Activated naive CD8-positive, alpha-beta T cell treated with anti-CD3 and anti-CD28 coated beads, Interleukin-2, amount 50 U/mL, for 24 hours (primary cell): ENCODE data around the gene C16orf92.
"Not testable (repeated sequence)": the region's sequence is repeated elsewhere in the genome, so short reads cannot be mapped to it uniquely, and the experiment has no call there.

ENCODE experiments used
- ATAC-seq: fragments of 150-1000 bp; cut with Tn5 transposase; one replicate; pipeline ENCODE4 v1.10.0; 2021
- DNase-seq: peaks from one replicate; pipeline ENCODE4 v3.0.0; 2021
- H3K27ac Mint-ChIP-seq: one replicate; pipeline ENCODE4 v1.8.0; 2021; ENCODE audit warnings: mild to moderate bottlenecking, mixed read lengths
- H3K27me3 Mint-ChIP-seq: one replicate; pipeline ENCODE4 v1.8.0; 2021; ENCODE audit warnings: mixed read lengths
- H3K36me3 Mint-ChIP-seq: one replicate; pipeline ENCODE4 v1.8.0; 2021; ENCODE audit warnings: low read depth, mixed read lengths
- H3K4me1 Mint-ChIP-seq: one replicate; pipeline ENCODE4 v1.8.0; 2021; ENCODE audit warnings: mixed read lengths
- H3K4me3 Mint-ChIP-seq: one replicate; pipeline ENCODE4 v1.8.0; 2021; ENCODE audit warnings: mild to moderate bottlenecking, moderate library complexity, mixed read lengths
- H3K9me3 Mint-ChIP-seq: one replicate; pipeline ENCODE4 v1.8.0; 2021; ENCODE audit warnings: mixed read lengths

The C16orf92 gene

GRCh38 chr16:30007378-30007895 is 15.6 kb upstream of the C16orf92 start:
- H3K9me3 Mint-ChIP-seq, result no peaks in the 10 kb centered on the region
- no peaks in the 10 kb centered on the region for H3K36me3 Mint-ChIP-seq
- H3K4me1 Mint-ChIP-seq, result peaks cover 8% of the 10 kb centered on the region
- H3K27ac Mint-ChIP-seq, result no peak overlapping the region
- no peak overlapping the region for H3K4me3 Mint-ChIP-seq
- H3K27me3 Mint-ChIP-seq, result peaks cover 18% of the 10 kb centered on the region
- no peak for ATAC-seq
- DNase-seq, result no peak

GRCh38 chr16:30009085-30009862 is 13.7 kb upstream of the C16orf92 start:
- no peaks in the 10 kb centered on the region for H3K9me3 Mint-ChIP-seq
- DNase-seq, result no peak
- H3K4me3 Mint-ChIP-seq, result peak overlapping the region; percentile 11
- ATAC-seq, result no peak
- H3K27me3 Mint-ChIP-seq, result peaks cover 18% of the 10 kb centered on the region
- no peak overlapping the region for H3K27ac Mint-ChIP-seq
- no peaks in the 10 kb centered on the region for H3K36me3 Mint-ChIP-seq
- H3K4me1 Mint-ChIP-seq, result peaks cover 8% of the 10 kb centered on the region

DNA sequence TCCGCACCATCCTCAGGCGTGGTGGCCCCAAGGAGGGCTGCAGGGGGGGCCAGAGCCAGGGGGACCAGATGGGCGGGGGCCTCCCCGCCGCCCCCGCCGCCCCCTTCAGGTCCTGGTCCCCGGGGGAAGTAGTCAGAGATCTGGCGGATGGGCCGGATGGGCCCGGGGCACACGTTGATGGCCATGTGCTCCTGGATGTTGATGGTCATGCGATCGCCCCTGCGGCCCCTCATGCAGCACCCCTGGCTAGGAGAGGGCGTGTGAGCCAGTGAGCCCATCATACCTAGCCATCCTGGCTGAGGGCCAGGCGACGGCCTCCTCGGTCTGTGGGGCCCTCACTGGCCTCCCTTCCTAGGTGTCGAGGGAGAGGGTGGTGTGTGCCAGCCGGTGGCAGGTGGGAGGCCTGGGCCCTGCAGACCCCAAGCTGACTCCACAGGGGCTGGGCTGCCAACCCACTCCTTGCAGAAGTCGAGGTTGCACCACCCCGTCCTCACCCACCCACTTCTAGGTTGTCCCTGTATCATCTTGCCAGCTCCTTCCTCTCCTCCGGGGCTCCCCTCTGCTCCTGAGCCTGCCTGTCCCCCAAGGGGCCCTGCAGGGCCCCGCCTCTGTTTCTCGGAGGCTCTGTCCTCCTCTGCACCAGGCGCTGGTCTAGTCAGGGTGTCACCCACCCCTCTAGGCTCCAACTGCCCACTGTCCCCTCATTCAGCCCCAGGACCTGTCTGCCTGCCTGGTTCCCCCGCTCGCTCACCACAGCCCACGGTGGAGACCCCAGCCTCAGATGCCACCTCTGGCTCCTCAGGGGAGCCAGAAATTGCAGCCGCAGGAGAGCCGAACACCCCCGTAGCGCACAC is 12.8 kb upstream of the C16orf92 start:
- Mint-ChIP-seq H3K9me3 (no peaks in the 10 kb centered on the region), H3K4me1 (peaks cover 8% of the 10 kb centered on the region), H3K27me3 (peaks cover 18% of the 10 kb centered on the region), H3K36me3 (no peaks in the 10 kb centered on the region), H3K27ac (peak overlapping the region; percentile 46), H3K4me3 (peak overlapping the region; percentile 63)
- DNase-seq (no peak), ATAC-seq (peak; percentile 30)

GRCh38 chr16:30010844-30011713 is 11.9 kb upstream of the C16orf92 start, which contains the start of gene DOC2A:
DOC2A (minus strand) TSS chr16:30011027; CDS start chr16:30010222, 805 bp downstream.
- Mint-ChIP-seq H3K27me3 (peaks cover 21% of the 10 kb centered on the region), H3K4me3 (peak within 1 kb of the TSS; percentile 71), H3K36me3 (no peaks in the 10 kb centered on the region), H3K27ac (peak within 1 kb of the TSS; percentile 46), H3K4me1 (peaks cover 8% of the 10 kb centered on the region), H3K9me3 (no peaks in the 10 kb centered on the region)
- peak; percentile 31 for ATAC-seq
- DNase-seq, result peak; percentile 35

GRCh38 chr16:30011714-30012504 is 11.1 kb upstream of the C16orf92 start:
- Mint-ChIP-seq H3K27ac (peak overlapping the region; percentile 26), H3K27me3 (peaks cover 21% of the 10 kb centered on the region), H3K36me3 (no peaks in the 10 kb centered on the region), H3K4me3 (peak overlapping the region; percentile 71), H3K9me3 (no peaks in the 10 kb centered on the region), H3K4me1 (peaks cover 8% of the 10 kb centered on the region)
- DNase-seq, result no peak
- no peak for ATAC-seq

- H3K36me3 Mint-ChIP-seq, H3K4me1 Mint-ChIP-seq, DNase-seq, H3K4me3 Mint-ChIP-seq, ATAC-seq, H3K27ac Mint-ChIP-seq, H3K9me3 Mint-ChIP-seq: not testable (repeated sequence)
- H3K27me3 Mint-ChIP-seq, result peaks cover 21% of the 10 kb centered on the region
Observed at GRCh38 chr16:30012598-30012997, 10.4 kb upstream of the C16orf92 start.

DNA sequence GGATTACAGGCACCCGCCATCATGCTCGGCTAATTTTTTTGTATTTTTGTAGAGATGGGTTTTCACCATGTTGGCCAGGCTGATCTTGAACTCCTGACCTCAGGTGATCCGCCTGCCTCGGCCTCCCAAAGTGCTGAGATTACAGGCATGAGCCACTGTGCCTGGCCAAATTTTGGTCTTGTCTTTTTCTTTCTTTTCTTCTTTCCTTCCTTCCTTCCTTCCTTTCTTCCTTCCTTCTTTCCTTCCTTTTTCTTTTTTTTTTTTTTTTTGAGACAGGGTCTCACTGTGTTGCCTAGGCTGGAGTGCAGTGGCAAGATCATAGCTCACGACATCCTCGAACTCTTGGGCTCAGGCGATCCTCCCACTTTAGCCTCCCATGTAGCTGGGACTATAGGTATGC is 7.5 kb upstream of the C16orf92 start:
- H3K4me1 Mint-ChIP-seq, H3K36me3 Mint-ChIP-seq, H3K9me3 Mint-ChIP-seq, ATAC-seq, DNase-seq, H3K27ac Mint-ChIP-seq, H3K4me3 Mint-ChIP-seq: not testable (repeated sequence)
- peaks cover 13% of the 10 kb centered on the region for H3K27me3 Mint-ChIP-seq

DNA sequence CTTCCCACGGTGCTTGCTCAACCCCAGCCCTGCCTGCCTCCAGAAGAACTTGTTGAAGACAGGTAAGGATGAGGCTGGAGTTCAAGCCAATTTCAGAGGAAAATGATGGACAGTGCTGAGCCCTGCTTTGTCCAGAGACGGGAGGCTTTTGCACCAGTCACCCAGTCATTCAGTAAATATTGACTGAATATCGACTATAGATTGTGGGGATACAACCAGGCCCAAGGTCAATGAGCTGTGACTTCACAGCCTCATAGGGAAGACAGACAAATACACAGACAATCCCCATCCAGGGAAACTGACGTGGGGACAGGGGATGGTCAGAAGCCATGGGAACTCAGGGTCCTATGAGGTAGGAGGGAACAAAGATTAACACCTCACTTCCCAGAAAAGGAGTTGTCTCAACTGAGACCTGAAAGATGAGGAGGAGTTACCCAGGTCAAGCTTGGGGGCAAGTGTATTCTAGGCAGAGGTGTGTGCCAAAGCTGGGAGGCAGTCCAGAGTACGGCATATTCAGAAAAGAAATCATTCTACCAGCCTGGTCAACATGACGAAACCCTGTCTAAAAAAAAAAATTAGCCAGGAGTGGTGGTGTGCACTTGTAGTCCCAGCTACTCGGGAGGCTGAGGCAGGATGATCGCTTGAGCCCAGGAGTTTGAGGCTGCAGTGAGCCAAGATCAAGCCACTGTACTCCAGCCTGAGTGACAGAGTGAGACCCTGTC is 6.3 kb upstream of the C16orf92 start:
- no peak for DNase-seq
- Mint-ChIP-seq H3K27ac (no peak overlapping the region), H3K4me3 (no peak overlapping the region), H3K4me1 (peaks cover 9% of the 10 kb centered on the region), H3K36me3 (no peaks in the 10 kb centered on the region), H3K9me3 (no peaks in the 10 kb centered on the region), H3K27me3 (peaks cover 16% of the 10 kb centered on the region)
- no peak for ATAC-seq

- Mint-ChIP-seq H3K9me3 (no peaks in the 10 kb centered on the region), H3K4me1 (peaks cover 5% of the 10 kb centered on the region), H3K27ac (no peak overlapping the region), H3K36me3 (no peaks in the 10 kb centered on the region), H3K4me3 (no peak overlapping the region), H3K27me3 (peaks cover 11% of the 10 kb centered on the region)
- no peak for DNase-seq
- ATAC-seq, result no peak
Observed at GRCh38 chr16:30017277-30017656, 5.7 kb upstream of the C16orf92 start.

DNA sequence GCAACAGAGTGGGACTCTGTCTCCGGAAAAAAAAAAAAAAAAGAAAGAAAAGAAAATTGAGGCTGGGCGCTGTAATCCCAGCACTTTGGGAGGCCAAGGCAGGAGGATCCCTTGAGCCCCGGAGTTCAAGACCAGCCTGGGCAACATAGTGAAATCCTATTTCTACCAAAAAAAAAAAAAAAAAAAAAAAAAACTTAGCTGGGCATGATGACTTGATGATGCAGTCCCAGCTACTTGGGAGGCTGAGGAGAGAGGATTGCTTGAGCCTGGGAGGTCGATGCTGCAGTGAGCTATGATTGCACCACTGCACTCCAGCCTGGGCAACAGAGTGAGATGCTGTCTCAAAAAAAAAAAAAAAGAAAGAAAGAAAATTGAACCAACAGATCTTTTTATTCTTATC is 5.1 kb upstream of the C16orf92 start:
- not testable (repeated sequence) for H3K4me3 Mint-ChIP-seq, H3K27me3 Mint-ChIP-seq, H3K27ac Mint-ChIP-seq, DNase-seq, H3K9me3 Mint-ChIP-seq, H3K4me1 Mint-ChIP-seq, H3K36me3 Mint-ChIP-seq, ATAC-seq

DNA sequence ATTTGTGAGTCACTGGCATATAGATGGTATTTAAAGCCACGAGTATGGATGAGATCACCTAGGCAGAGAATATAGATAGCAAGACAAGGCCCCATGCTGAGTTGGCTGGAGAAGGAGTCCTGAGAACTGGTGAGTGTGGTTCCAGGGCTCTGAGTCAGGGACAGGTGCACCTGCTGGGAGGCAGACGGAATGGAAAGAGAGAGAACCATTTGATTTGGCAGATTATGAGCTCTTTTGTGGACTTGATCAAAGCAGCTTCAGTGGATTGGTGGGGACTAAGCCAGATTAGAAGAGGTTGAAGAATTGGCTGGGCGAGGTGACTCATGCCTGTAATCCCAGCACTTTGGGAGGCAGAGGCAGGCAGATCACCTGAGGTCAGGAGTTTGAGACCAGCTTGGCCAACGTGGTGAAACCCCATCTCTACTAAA is 4.3 kb upstream of the C16orf92 start:
- Mint-ChIP-seq H3K27me3 (peaks cover 10% of the 10 kb centered on the region), H3K27ac (no peak overlapping the region), H3K36me3 (no peaks in the 10 kb centered on the region), H3K4me1 (peaks cover 5% of the 10 kb centered on the region), H3K9me3 (no peaks in the 10 kb centered on the region), H3K4me3 (no peak overlapping the region)
- ATAC-seq (peak; percentile 34), DNase-seq (no peak)

DNA sequence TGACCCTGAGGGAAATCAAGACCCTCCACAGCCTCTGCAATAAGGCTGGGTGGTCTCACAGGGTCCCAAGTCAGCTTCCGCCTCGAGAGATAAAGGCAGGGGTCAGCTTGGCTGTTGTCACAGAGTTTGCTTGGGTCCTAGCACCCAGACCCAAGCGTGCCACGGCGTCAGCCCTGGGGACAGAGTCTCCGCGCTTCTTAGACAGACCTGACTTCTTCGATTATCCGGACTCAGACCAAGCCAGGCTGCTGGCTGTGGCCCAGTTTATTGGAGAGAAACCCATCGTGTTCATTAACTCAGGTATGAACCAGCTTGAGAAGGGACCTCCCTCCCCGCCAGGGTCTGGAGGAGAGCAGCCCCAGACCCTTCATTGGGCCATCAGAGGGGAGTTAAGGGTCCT is 588 bp downstream of the C16orf92 start:
- Mint-ChIP-seq H3K9me3 (no peaks in the 10 kb centered on the region), H3K27me3 (peaks cover 30% of the 10 kb centered on the region), H3K4me1 (peaks cover 5% of the 10 kb centered on the region), H3K36me3 (no peaks in the 10 kb centered on the region), H3K27ac (no peak overlapping the region), H3K4me3 (no peak overlapping the region)
- ATAC-seq (no peak), DNase-seq (no peak)

- no peak for ATAC-seq
Observed at GRCh38 chr16:30024451-30024850, 1.5 kb downstream of the C16orf92 start.

More at GRCh38 chr16:30024451-30024850, 1.5 kb downstream of the C16orf92 start:
- H3K27me3 Mint-ChIP-seq, result peaks cover 39% of the 10 kb centered on the region
- no peak overlapping the region for H3K27ac Mint-ChIP-seq
- H3K4me3 Mint-ChIP-seq, result no peak overlapping the region
- peaks cover 3% of the 10 kb centered on the region for H3K4me1 Mint-ChIP-seq
- no peaks in the 10 kb centered on the region for H3K9me3 Mint-ChIP-seq
- no peaks in the 10 kb centered on the region for H3K36me3 Mint-ChIP-seq
- DNase-seq, result no peak
